Neutrophil (primary cell): ENCODE measurements around the gene TMEM151B.
"Not testable (repeated sequence)": the region's sequence is repeated elsewhere in the genome, so short reads cannot be mapped to it uniquely, and the experiment has no call there.

ENCODE experiments used
- H3K27ac ChIP-seq: fragments of 200-600 bp; sonication (generic); 2 replicates; pipeline ENCODE4 v1.5.1; 2016; ENCODE audit warnings: mild to moderate bottlenecking, moderate library complexity
- H3K27me3 ChIP-seq: fragments of 200-600 bp; sonication (generic); 2 replicates; pipeline ENCODE4 v1.6.0; 2016; ENCODE audit warnings: mild to moderate bottlenecking
- H3K36me3 ChIP-seq: fragments of 200-600 bp; sonication (generic); 2 replicates; pipeline ENCODE4 v1.5.1; 2017
- H3K4me1 ChIP-seq, 2 experiments: fragments of 200-600 bp in 1 of 2; sonication (generic) in 1 of 2; 1 replicate in 1 of 2; 2 replicates in 1 of 2; pipeline versions ENCODE4 v1.5.1 to v1.6.1; 2013 to 2016; ENCODE audit warnings: low read depth in 1 of 2, low read length in 1 of 2, mild to moderate bottlenecking in 1 of 2, moderate library complexity in 1 of 2; ENCODE audit not compliant: control insufficient read depth in 1 of 2, insufficient read depth in 1 of 2
- H3K4me3 ChIP-seq, 2 experiments: fragments of 200-600 bp in 1 of 2; sonication (generic) in 1 of 2; 1 replicate in 1 of 2; 2 replicates in 1 of 2; pipeline ENCODE4 v1.5.1; 2013 to 2016; ENCODE audit warnings: low read depth in 1 of 2, low read length in 1 of 2, mild to moderate bottlenecking in 1 of 2, moderate library complexity in 1 of 2
- H3K9me3 ChIP-seq: fragments of 200-600 bp; sonication (generic); 2 replicates; pipeline ENCODE4 v1.5.1; 2016
- TF ChIP-seq, protein P1 (sequence below): fragments of 200-600 bp; sonication (generic); IDR thresholded peaks from 2 replicates; pipeline ENCODE4 v1.5.1; 2016; ENCODE audit warnings: antibody characterized with exemption

TMEM151B gene

DNA sequence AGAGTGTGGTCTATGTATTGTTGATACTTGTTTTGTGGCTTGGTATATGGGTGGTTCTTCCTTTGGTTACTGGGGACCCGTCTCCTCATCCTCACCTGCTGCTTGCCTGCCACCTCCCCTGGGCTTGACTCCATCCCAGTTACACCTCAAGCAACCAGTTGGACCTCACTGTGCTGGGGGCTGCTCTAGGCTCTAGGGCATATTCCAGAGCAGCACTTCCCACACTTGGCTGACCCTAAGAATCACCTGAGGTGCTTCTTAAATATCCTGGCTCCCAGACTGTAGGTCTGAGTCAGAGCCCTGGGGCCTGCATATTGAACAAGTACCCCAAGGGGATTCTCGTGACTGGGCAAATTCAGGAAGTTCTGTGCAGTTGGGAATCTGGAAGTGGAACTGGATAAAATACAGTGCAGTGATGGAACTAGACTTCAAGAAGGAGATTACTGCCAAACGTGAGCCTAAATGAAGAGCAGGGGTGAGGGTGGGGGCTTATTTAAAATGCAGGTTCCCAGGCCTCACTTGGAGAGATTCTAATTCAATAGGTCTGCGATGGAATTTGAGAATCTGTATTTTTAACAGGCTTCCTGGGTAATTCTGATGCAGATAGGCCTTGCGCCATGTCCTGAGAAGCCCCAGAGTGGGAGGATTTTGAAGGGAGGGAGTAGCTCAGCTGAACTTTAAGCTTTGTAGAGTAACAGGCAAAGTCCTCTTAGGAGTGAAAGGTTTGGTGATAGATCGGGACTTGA is 79.8 kb downstream of the TMEM151B start:
- Histone ChIP-seq H3K4me3 (no peak overlapping the region), H3K36me3 (no peaks in the 10 kb centered on the region), H3K27ac (no peak overlapping the region), H3K9me3 (no peaks in the 10 kb centered on the region), H3K4me1 (no peaks in the 10 kb centered on the region), H3K27me3 (peaks cover 23% of the 10 kb centered on the region)
- TF ChIP-seq, protein P1, sequence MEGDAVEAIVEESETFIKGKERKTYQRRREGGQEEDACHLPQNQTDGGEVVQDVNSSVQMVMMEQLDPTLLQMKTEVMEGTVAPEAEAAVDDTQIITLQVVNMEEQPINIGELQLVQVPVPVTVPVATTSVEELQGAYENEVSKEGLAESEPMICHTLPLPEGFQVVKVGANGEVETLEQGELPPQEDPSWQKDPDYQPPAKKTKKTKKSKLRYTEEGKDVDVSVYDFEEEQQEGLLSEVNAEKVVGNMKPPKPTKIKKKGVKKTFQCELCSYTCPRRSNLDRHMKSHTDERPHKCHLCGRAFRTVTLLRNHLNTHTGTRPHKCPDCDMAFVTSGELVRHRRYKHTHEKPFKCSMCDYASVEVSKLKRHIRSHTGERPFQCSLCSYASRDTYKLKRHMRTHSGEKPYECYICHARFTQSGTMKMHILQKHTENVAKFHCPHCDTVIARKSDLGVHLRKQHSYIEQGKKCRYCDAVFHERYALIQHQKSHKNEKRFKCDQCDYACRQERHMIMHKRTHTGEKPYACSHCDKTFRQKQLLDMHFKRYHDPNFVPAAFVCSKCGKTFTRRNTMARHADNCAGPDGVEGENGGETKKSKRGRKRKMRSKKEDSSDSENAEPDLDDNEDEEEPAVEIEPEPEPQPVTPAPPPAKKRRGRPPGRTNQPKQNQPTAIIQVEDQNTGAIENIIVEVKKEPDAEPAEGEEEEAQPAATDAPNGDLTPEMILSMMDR, result no peak

DNA sequence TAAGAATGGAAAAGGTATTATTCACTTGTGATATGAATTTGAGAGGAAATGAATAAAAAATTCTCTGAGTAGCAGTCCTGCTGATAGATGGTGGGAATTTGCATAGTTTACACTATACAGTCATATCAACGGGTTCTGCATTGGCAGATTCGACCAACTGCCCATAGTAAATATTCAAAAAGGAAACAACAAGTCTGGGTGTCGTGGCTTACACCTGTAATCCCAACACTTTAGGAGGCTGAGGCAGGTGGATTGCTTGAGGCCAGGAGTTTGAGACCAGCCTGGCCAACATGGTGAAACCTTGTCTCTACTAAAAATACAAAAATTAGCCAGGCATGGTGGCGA is 80.4 kb downstream of the TMEM151B start:
- H3K27me3 ChIP-seq, result peaks cover 23% of the 10 kb centered on the region
- H3K4me3 ChIP-seq, H3K4me1 ChIP-seq, H3K36me3 ChIP-seq, H3K9me3 ChIP-seq, H3K27ac ChIP-seq: not testable (repeated sequence)

DNA sequence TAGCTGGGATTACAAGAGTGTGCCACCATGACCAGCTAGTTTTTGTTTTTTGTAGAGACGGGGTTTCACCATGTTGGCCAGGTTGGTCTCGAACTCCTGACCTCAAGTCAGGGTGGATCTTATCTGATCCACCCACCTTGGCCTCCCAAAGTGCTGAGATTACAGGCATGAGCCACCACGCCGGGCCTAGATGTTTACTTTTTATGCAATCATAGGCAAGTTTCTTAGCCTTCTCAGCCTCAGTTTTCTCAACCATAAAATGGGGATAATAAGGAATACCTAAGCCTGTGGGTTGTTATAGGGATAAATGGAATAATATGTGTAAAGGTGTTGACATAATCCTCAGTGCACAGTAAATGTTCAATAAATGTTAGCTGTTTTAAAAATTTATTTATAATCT is 82.0 kb downstream of the TMEM151B start:
- Histone ChIP-seq H3K4me1 (no peaks in the 10 kb centered on the region), H3K4me3 (no peak overlapping the region), H3K36me3 (no peaks in the 10 kb centered on the region), H3K27me3 (peaks cover 16% of the 10 kb centered on the region), H3K9me3 (no peaks in the 10 kb centered on the region), H3K27ac (no peak overlapping the region)
- TF ChIP-seq, protein P1, result no peak

DNA sequence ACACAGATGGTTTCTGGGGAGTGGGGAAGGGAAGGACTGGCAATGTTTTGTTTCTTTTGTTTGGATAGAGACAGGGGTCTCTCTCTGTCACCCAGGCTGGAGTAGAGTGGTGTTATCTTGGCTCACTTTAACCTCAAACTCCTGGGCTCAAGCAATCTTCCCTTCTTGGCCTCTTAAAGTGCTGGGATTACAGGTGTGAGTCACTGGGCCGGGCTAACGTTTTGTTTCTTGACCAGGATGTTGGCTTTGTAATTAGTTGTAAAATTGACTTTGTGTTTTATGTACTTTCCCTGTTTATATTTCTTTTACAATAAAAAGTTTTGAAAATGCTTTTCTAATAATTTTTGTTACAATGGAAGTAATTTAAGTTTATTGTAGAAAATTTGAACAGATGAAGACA is 83.1 kb downstream of the TMEM151B start:
- Histone ChIP-seq H3K36me3 (no peaks in the 10 kb centered on the region), H3K4me1 (no peaks in the 10 kb centered on the region), H3K27ac (no peak overlapping the region), H3K9me3 (no peaks in the 10 kb centered on the region), H3K27me3 (peaks cover 22% of the 10 kb centered on the region), H3K4me3 (no peak overlapping the region)
- TF ChIP-seq, protein P1, result no peak

DNA sequence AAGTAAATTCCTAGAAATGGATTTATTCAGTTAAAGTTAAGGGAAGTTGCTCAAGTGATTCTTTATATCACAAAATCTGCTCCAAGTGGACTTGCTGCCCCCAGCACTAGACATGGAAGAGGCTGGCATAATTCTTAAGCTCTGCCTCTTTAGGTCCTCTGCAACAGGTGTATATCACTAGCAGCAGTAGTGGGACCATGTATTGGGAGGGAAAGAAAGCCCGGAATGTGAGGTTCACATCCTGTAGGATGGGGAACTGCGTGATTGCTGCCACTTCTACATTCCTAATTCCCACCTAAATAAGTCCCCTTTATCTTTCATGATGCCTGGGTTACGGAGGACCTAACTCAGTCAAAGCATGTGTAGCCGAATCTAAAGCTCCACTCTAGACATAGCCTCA is 85.4 kb downstream of the TMEM151B start:
- H3K27ac ChIP-seq, result no peak overlapping the region
- TF ChIP-seq, protein P1, result no peak
- H3K4me3 ChIP-seq, result no peak overlapping the region
- H3K36me3 ChIP-seq, result no peaks in the 10 kb centered on the region
- H3K9me3 ChIP-seq, result no peaks in the 10 kb centered on the region
- peaks cover 35% of the 10 kb centered on the region for H3K27me3 ChIP-seq
- no peaks in the 10 kb centered on the region for H3K4me1 ChIP-seq

DNA sequence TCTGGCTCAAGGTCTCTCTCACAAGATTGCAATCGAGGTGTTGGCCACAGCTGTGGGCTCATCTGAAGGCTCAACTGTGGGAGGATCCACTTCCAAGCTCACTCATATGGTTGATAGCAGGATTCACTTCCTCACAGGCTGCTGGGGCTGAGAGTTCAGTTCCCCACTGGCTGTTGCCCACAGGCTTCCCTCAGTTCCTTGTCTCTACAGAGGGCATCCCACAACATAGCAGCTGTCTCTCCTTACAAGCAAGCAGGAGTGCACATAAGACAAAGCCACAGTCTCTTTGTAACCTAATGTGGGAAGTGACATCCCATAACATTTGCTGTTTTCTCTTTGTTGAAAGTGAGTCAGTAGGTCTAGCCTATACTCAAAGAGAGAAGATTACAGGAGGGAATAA is 86.2 kb downstream of the TMEM151B start:
- Histone ChIP-seq H3K27me3 (peaks cover 40% of the 10 kb centered on the region), H3K27ac (no peak overlapping the region), H3K36me3 (no peaks in the 10 kb centered on the region), H3K4me1 (no peaks in the 10 kb centered on the region), H3K9me3 (no peaks in the 10 kb centered on the region), H3K4me3 (no peak overlapping the region)
- TF ChIP-seq, protein P1, result no peak
